Muscle layer of colon (tissue), 2 donors: ENCODE results near the gene AP1S3.

ENCODE experiments used
- H3K27ac ChIP-seq: one replicate; pipeline ENCODE4 v1.7.0; 2013; ENCODE audit warnings: low read depth, mild to moderate bottlenecking, low read length, moderate library complexity
- H3K27me3 ChIP-seq, 2 donors: one replicate each; pipeline ENCODE4 v1.7.0; 2013; ENCODE audit warnings: low read length in 2 of 2, mild to moderate bottlenecking in 2 of 2; ENCODE audit not compliant: insufficient read depth in 2 of 2, control insufficient read depth in 1 of 2
- H3K36me3 ChIP-seq: one replicate; pipeline ENCODE4 v1.7.0; 2013; ENCODE audit warnings: mild to moderate bottlenecking, low read length; ENCODE audit not compliant: insufficient read depth
- H3K4me1 ChIP-seq: one replicate; pipeline ENCODE4 v1.7.0; 2013; ENCODE audit warnings: mild to moderate bottlenecking, low read length; ENCODE audit not compliant: insufficient read depth
- H3K4me3 ChIP-seq, 2 donors: one replicate each; pipeline ENCODE4 v1.7.0; 2013; ENCODE audit warnings: low read length in 2 of 2, low read depth in 1 of 2, mild to moderate bottlenecking in 1 of 2, moderate library complexity in 1 of 2
- H3K9ac ChIP-seq: one replicate; pipeline ENCODE4 v1.7.0; 2013; ENCODE audit warnings: low read length
- H3K9me3 ChIP-seq: one replicate; pipeline ENCODE4 v1.7.0; 2013; ENCODE audit warnings: mild to moderate bottlenecking, low read length
- donor health status: abdominal sarcoma.
- donor health status: Adenocarcinoma of cecum.

AP1S3 gene

DNA sequence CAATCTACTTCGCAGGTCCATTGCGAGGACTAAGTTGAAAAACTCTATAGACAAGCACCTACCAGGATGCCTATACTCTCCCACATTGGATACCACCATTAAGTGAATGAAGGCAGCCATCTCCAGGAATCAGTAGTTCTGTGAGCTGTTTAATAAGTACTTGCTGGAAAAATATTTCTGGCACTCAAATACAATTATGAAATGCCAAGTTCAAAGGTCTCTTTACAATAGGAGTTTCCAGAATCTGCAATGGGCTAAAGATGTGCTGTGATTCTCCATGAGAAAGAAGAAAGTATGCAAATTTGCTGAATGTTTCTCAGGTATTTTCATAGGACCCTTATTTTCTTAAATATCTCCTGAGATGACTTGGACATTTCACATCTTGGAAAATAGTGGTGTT is 103.0 kb downstream of the AP1S3 start:
- Histone ChIP-seq H3K27me3 (no peaks in the 10 kb centered on the region), H3K9me3 (no peaks in the 10 kb centered on the region), H3K4me1 (no peaks in the 10 kb centered on the region), H3K9ac (no peak overlapping the region), H3K36me3 (no peaks in the 10 kb centered on the region), H3K4me3 (no peak overlapping the region), H3K27ac (no peak overlapping the region)

- no peak overlapping the region for H3K4me3 ChIP-seq
- no peaks in the 10 kb centered on the region for H3K9me3 ChIP-seq
- H3K36me3 ChIP-seq = no peaks in the 10 kb centered on the region
- H3K27ac ChIP-seq = no peak overlapping the region
- no peak overlapping the region for H3K9ac ChIP-seq
- no peaks in the 10 kb centered on the region for H3K4me1 ChIP-seq
- H3K27me3 ChIP-seq = no peaks in the 10 kb centered on the region
Observed at GRCh38 chr2:223732346-223732745, 105.0 kb downstream of the AP1S3 start.

GRCh38 chr2:223731503-223731902 is 105.9 kb downstream of the AP1S3 start:
- Histone ChIP-seq H3K9me3 (no peaks in the 10 kb centered on the region), H3K36me3 (no peaks in the 10 kb centered on the region), H3K4me1 (no peaks in the 10 kb centered on the region), H3K27ac (no peak overlapping the region), H3K4me3 (no peak overlapping the region), H3K9ac (no peak overlapping the region), H3K27me3 (no peaks in the 10 kb centered on the region)

GRCh38 chr2:223729781-223730180 is 107.6 kb downstream of the AP1S3 start:
- no peaks in the 10 kb centered on the region for H3K36me3 ChIP-seq
- no peak overlapping the region for H3K27ac ChIP-seq
- peaks cover 13% of the 10 kb centered on the region for H3K4me1 ChIP-seq
- no peak overlapping the region for H3K4me3 ChIP-seq
- no peaks in the 10 kb centered on the region for H3K27me3 ChIP-seq
- H3K9me3 ChIP-seq = no peaks in the 10 kb centered on the region
- no peak overlapping the region for H3K9ac ChIP-seq

DNA sequence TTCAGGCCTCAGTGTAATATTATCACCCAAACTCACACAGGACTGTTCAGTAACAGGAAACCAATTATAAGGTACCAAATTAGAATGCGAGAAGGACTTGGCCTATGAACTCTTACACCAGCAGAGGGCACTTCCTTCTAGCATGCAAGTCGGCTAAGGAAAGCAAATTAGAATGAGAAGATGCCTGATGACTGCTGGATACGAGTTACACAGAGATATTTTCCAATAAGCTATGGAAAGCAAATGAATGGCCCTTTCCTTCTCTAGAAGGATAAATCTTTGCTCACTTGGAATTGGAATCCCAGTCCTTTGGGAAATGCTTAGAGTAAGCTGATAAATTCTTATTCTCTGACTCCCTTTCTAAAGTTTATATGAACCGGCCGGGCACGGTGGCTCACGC is 109.8 kb downstream of the AP1S3 start:
- H3K4me1 ChIP-seq = peaks cover 13% of the 10 kb centered on the region
- no peak overlapping the region for H3K4me3 ChIP-seq
- no peaks in the 10 kb centered on the region for H3K27me3 ChIP-seq
- H3K27ac ChIP-seq = no peak overlapping the region
- H3K9ac ChIP-seq = no peak overlapping the region
- H3K9me3 ChIP-seq = no peaks in the 10 kb centered on the region
- H3K36me3 ChIP-seq = no peaks in the 10 kb centered on the region

DNA sequence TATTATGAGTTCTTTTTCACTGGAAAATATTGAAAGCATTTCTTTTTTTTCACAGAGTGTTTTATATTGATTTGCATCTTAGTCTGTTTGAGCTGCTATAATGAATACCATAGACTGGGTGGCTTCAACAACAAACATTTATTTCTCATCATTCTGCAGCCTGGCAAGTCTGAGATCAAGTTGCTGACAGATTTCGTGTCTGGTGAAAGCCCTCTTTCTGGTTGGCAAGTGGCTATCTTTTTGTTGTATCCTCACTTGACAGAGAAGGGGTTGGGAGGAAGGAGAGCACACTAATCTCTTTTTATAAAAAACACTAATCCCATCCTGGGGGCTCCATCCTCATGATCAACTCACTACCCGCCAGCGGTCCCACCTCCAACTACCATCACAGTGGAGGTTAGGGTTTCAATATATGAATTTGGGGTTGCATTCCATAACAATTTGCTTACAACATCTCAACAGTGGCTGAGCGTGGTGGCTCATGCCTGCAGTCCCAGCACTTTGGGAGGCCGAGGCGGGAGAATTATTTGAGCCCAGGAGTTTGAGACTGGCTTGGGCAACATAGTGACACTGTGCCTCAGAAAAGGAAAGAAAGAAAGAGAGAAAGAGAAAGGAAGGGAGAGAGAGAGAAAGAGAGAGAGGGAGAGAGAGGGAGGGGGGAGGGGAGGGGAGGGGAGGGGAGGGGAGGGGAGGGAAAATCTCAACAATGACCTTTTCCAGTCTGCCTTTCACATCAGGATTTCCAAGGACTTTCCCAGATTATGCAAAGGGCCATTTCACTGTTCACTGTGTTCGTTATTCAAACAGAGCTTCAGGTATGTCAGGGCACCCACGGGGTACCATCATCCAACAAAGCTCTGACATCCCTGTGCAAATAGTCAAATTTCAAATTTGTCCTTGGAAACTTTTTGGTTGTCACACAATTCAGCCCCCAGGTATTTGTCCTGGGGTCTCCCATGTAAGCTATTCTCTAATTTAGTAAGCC is 111.1 kb downstream of the AP1S3 start:
- H3K27me3 ChIP-seq = no peaks in the 10 kb centered on the region
- no peaks in the 10 kb centered on the region for H3K9me3 ChIP-seq
- H3K4me3 ChIP-seq = no peak overlapping the region
- no peak overlapping the region for H3K9ac ChIP-seq
- H3K36me3 ChIP-seq = no peaks in the 10 kb centered on the region
- H3K4me1 ChIP-seq = peaks cover 13% of the 10 kb centered on the region
- no peak overlapping the region for H3K27ac ChIP-seq

GRCh38 chr2:223725494-223725893 is 111.9 kb downstream of the AP1S3 start:
- Histone ChIP-seq H3K9me3 (no peaks in the 10 kb centered on the region), H3K27me3 (no peaks in the 10 kb centered on the region), H3K4me1 (peaks cover 13% of the 10 kb centered on the region), H3K9ac (no peak overlapping the region), H3K27ac (no peak overlapping the region), H3K36me3 (no peaks in the 10 kb centered on the region), H3K4me3 (no peak overlapping the region)

DNA sequence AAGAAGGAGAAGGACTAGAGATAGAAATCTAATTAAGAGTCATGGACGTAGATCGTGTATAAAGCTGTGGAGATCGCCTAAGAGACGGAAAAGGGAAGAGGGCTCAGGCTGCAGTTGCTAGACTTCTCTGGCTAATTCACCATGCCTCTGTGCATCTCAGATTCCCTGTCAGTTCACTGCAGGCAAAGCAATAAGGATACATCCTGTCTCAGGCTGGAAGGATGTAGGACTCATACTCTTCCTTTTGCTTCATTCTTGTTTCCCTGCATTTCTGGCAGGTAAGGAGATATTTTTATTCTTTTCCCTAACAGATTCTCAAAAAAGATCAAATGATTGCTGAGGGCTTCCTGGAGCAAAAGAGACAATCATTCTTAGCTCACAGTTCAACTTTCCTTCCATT is 112.5 kb downstream of the AP1S3 start:
- H3K27ac ChIP-seq = no peak overlapping the region

DNA sequence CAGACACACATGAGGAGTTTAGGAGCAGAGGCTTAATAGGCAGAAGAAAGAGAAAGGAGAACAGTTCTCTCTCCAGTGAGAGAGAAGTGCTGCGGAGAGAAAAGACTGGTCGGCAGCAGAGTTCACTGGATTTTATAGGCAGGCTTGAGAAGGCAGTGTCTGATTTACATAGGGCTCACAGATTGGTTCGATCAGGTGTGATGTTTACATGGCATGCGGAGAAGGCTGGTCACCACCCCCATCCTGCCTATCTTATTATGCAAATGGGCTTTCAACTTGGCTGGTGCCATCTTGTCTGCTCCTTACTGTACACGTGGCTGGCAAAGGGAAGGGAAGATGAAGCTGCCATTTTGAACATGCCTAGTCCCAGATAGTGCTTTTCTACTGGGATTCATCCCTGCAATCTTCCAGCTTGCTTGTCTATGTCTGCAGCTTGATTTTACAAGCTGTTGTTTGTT is 113.4 kb downstream of the AP1S3 start:
- H3K27ac ChIP-seq = no peak overlapping the region
- H3K4me1 ChIP-seq = peaks cover 13% of the 10 kb centered on the region
- no peaks in the 10 kb centered on the region for H3K9me3 ChIP-seq
- no peak overlapping the region for H3K4me3 ChIP-seq
- no peaks in the 10 kb centered on the region for H3K36me3 ChIP-seq
- no peaks in the 10 kb centered on the region for H3K27me3 ChIP-seq
- no peak overlapping the region for H3K9ac ChIP-seq

More for the DNA sequence above, 112.5 kb downstream of the AP1S3 start:
- Histone ChIP-seq H3K4me1 (peaks cover 13% of the 10 kb centered on the region), H3K9ac (no peak overlapping the region), H3K27me3 (no peaks in the 10 kb centered on the region), H3K4me3 (no peak overlapping the region), H3K36me3 (no peaks in the 10 kb centered on the region), H3K9me3 (no peaks in the 10 kb centered on the region)

DNA sequence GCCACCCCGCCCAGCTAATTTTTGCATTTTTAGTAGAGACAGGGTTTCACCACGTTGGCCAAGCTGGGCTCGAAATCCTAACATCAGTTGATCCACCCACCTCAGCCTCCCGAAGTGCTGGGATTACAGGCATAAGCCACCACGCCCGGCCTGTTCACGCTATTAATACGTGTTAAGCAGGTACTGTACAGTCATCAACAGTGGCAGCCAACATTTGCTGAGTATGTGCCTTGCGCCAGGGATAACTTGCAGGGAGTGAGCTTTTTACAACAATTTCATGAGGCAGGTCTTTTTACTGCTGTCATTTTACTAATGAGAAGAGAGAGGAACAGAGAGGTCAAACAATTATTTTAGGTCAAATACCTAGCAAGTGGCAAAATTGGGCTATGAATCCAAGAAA is 115.2 kb downstream of the AP1S3 start:
- no peaks in the 10 kb centered on the region for H3K9me3 ChIP-seq
- H3K4me1 ChIP-seq = peaks cover 13% of the 10 kb centered on the region
- H3K27ac ChIP-seq = no peak overlapping the region
- no peak overlapping the region for H3K9ac ChIP-seq
- H3K27me3 ChIP-seq = no peaks in the 10 kb centered on the region
- no peaks in the 10 kb centered on the region for H3K36me3 ChIP-seq
- no peak overlapping the region for H3K4me3 ChIP-seq

DNA sequence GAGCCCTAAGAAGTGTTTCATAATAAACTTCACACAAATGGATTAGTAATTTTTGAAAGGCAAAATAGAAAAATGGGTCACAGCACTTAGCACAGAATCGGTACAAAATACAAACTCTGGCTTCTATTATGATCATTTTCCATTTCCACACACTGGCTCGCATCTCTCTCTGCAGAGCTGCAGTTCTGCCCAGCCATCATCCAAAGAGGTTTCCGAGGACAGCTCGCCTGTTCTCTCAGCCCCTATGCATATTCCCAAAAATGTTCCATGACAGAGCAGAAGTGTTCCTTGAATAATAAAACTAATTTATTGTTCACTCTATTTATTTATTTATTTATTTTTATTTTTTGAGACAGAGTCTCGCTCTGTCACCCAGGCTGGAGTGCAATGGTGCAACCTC is 115.6 kb downstream of the AP1S3 start:
- Histone ChIP-seq H3K9me3 (no peaks in the 10 kb centered on the region), H3K4me3 (no peak overlapping the region), H3K4me1 (peaks cover 13% of the 10 kb centered on the region), H3K27me3 (no peaks in the 10 kb centered on the region), H3K27ac (no peak overlapping the region), H3K9ac (no peak overlapping the region), H3K36me3 (no peaks in the 10 kb centered on the region)

DNA sequence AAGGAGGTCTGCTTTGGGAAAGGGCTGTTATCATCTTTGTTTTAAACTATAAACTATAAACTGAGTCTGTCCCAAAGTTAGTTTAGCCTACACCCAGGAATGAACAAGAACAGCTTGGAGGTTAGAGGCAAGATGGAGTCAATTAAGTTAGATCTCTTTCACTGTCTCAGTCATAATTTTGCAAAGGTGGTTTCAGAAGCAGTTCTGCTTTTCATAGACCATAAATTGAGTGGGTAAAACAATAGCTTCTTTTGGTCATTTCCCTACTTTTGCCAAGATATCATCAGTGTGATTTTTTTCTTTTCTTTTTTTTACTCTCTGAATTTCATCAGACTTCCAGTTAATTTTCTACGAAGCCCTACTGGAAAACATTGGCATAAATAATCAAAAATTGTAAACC is 117.0 kb downstream of the AP1S3 start:
- Histone ChIP-seq H3K27me3 (no peaks in the 10 kb centered on the region), H3K27ac (no peak overlapping the region), H3K4me1 (peaks cover 4% of the 10 kb centered on the region), H3K9ac (no peak overlapping the region), H3K36me3 (no peaks in the 10 kb centered on the region), H3K4me3 (no peak overlapping the region), H3K9me3 (no peaks in the 10 kb centered on the region)
